ENCODE data around the gene MT1E. TPM values are rescaled to one million over a fixed set of nuclear protein-coding genes. Genes with fewer than 3 reads are reported as not detected.

MT1E gene
- total and polyA plus RNA-seq, 2 of the 13 experiments (the other 11 are each of a cell fraction or from before 2014, with no cell fraction given), result 110 to 1,072 TPM

DNA sequence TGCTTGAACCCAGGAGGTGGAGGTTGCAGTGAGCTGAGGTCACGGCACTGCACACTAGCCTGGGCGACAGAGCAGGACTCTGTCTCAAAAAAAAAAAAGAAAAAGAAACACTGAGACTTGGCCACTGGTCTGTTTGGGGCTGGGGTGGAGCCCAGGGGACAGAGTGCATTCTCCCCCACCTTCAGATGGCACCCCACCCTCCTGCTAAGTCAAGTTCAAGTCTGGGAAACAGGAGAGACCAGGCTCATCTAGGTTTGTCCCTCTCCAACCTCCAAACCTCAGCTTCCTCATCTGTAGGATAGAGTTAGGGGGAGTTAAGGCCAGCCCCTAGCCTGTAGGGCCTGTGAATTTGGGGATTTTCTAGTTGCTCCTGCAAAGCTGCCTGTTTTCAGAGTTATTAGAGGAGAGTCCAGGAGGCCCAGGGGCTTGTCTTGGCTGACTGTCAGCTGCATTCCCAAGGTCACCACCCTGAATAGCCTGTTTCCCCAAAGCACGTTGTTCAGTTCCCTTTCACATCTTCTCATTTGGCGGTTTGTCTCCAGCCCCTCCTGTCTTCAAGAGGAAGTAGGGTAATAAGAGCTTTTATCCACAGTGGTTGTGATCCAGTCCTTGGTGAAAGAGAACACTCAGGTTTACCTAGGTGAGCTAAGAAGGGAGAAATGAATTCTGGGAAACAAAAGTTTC lies 34.1 kb upstream of the MT1E start:
- no peak overlapping the region for H3K4me3 ChIP-seq (replicated peaks in 1 of 3; ENCODE audit: insufficient read depth in 1 of 3, low read depth in 2 of 3, low read length in 3 of 3)
- H3K79me2 ChIP-seq (ENCODE audit: insufficient read depth, low read length), result no peaks in the 10 kb centered on the region
- ChIA-PET CTCF (ENCODE audit: low intra/inter-chr PET ratio, low total read pairs) (no interaction called here), POLR2A (no interaction called here)
- FAIRE-seq, result no peak
- no peaks in the 10 kb centered on the region for H3K36me3 ChIP-seq (replicated peaks in 1 of 2; ENCODE audit: control insufficient read depth in 1 of 2, insufficient read depth in 2 of 2, low read length in 2 of 2)
- peaks cover 8% of the 10 kb centered on the region for H3K4me1 ChIP-seq (ENCODE audit: insufficient read depth, low read length)
- in situ Hi-C loops (cut with HindIII; ENCODE audit: extremely low pct_ligation_motif_present, low pct_unique_long_range_greater_than_20kb) (no loop called here), intact Hi-C loops (cut with micrococcal nuclease; ENCODE audit: unreplicated experiment) (no loop called here)
- DNase-seq (ENCODE audit: low spot score), result no peak
- no peaks in the 10 kb centered on the region for H3K9me3 ChIP-seq (ENCODE audit: low read length)
- H3K9ac ChIP-seq (ENCODE audit: insufficient read depth, low read depth, low read length), result no peak overlapping the region
- WGBS (ENCODE audit: low lambda C conversion rate), result 34% methylated on average over 4 of the region's 4 CpGs
- no TSS peak for BruUV-seq (replicated peaks)
- H2AFZ ChIP-seq (ENCODE audit: low read length), result no peak overlapping the region
- TF ChIP-seq RORA (CRISPR knock-in tag; IDR thresholded peaks at IDR 0.05), result no peak
- TF ChIP-seq ZSCAN22 (CRISPR knock-in tag; IDR thresholded peaks at IDR 0.05), result no peak
- TF ChIP-seq, protein P1, sequence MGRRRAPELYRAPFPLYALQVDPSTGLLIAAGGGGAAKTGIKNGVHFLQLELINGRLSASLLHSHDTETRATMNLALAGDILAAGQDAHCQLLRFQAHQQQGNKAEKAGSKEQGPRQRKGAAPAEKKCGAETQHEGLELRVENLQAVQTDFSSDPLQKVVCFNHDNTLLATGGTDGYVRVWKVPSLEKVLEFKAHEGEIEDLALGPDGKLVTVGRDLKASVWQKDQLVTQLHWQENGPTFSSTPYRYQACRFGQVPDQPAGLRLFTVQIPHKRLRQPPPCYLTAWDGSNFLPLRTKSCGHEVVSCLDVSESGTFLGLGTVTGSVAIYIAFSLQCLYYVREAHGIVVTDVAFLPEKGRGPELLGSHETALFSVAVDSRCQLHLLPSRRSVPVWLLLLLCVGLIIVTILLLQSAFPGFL (CRISPR knock-in tag; IDR thresholded peaks at IDR 0.05), result no peak
- TF ChIP-seq, protein P2, sequence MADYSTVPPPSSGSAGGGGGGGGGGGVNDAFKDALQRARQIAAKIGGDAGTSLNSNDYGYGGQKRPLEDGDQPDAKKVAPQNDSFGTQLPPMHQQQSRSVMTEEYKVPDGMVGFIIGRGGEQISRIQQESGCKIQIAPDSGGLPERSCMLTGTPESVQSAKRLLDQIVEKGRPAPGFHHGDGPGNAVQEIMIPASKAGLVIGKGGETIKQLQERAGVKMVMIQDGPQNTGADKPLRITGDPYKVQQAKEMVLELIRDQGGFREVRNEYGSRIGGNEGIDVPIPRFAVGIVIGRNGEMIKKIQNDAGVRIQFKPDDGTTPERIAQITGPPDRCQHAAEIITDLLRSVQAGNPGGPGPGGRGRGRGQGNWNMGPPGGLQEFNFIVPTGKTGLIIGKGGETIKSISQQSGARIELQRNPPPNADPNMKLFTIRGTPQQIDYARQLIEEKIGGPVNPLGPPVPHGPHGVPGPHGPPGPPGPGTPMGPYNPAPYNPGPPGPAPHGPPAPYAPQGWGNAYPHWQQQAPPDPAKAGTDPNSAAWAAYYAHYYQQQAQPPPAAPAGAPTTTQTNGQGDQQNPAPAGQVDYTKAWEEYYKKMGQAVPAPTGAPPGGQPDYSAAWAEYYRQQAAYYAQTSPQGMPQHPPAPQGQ (CRISPR knock-in tag; IDR thresholded peaks at IDR 0.05; ENCODE audit: borderline replicate concordance), result no peak
- peaks cover 5 to 31% of the 10 kb centered on the region in 2 experiments; a peak in 2 of 5 replicates for H3K27me3 ChIP-seq (ENCODE audit: control insufficient read depth in 1 of 2, insufficient read depth in 2 of 2, low read length in 2 of 2)
- no peak overlapping the region; the same call in 1 of the 2 replicates for H3K4me2 ChIP-seq (ENCODE audit: low read depth, low read length)
- no peak overlapping the region for H3K27ac ChIP-seq (ENCODE audit: extremely low read length, insufficient read depth, low read length)
- ATAC-seq, result no peak
- H4K20me1 ChIP-seq (ENCODE audit: insufficient read depth, low read length), result no peaks in the 10 kb centered on the region

Data from HepG2 (cell line).